Measurements from ENCODE around the gene CALU. TPM values are rescaled to one million over a fixed set of nuclear protein-coding genes. Genes with fewer than 3 reads are reported as not detected.

Gene CALU
- polyA plus RNA-seq, 1 donor (not counting 4 experiments of a cell fraction or from before 2014, with no cell fraction given) = 155 TPM

DNA sequence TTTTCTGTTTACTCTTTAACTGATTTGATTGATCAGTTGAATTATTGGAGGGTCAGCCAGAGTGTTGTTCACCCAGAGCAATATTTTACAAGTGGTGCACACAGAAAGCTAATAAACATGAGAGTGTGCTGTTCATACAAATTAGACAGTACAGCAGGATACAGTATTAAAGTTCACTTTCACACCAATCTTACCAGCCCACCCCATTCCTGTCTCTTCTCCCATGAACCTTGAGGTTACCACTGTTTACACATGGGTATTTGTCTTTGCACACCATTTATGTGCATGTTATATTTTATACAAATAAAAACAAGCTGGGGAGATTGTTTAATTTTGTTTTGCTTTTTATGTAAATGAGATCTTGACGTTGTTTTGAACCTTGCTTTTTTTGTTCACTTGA lies 6.5 kb downstream of the CALU start:
- H3K36me3 ChIP-seq (ENCODE audit: control insufficient read depth in 2 of 2, extremely low read depth in 1 of 2, insufficient read depth in 2 of 2, low read length in 2 of 2) = peaks cover 8 to 29% of the 10 kb centered on the region in 2 experiments
- dilution Hi-C loops (cut with MboI; ENCODE audit: extremely low pct_ligation_motif_present, low sequenced_read_pairs) = no loop called here
- H3K27ac ChIP-seq (ENCODE audit: control insufficient read depth, insufficient read depth, low read length) = no peak overlapping the region
- FAIRE-seq = peak; percentile 26
- H3K27me3 ChIP-seq (ENCODE audit: control insufficient read depth, extremely low read depth, insufficient read depth, low read length) = no peaks in the 10 kb centered on the region
- no peaks in the 10 kb centered on the region for H3K9me3 ChIP-seq (ENCODE audit: control insufficient read depth, low read depth, low read length)
- no peaks in the 10 kb centered on the region for H3K9me1 ChIP-seq (ENCODE audit: control insufficient read depth, extremely low read depth, insufficient read depth, low read length)
- DNase-seq (ENCODE audit: low read depth, low spot score) = no peak
- H4K20me1 ChIP-seq (ENCODE audit: control insufficient read depth, extremely low read depth, insufficient read depth, low read length) = peaks cover 51% of the 10 kb centered on the region
- no peak overlapping the region for H2AFZ ChIP-seq (ENCODE audit: control insufficient read depth, low read length)
- no peak for TF ChIP-seq EZH2 (IDR thresholded peaks at IDR 0.05; ENCODE audit: low read length)
- TF ChIP-seq, protein P1, sequence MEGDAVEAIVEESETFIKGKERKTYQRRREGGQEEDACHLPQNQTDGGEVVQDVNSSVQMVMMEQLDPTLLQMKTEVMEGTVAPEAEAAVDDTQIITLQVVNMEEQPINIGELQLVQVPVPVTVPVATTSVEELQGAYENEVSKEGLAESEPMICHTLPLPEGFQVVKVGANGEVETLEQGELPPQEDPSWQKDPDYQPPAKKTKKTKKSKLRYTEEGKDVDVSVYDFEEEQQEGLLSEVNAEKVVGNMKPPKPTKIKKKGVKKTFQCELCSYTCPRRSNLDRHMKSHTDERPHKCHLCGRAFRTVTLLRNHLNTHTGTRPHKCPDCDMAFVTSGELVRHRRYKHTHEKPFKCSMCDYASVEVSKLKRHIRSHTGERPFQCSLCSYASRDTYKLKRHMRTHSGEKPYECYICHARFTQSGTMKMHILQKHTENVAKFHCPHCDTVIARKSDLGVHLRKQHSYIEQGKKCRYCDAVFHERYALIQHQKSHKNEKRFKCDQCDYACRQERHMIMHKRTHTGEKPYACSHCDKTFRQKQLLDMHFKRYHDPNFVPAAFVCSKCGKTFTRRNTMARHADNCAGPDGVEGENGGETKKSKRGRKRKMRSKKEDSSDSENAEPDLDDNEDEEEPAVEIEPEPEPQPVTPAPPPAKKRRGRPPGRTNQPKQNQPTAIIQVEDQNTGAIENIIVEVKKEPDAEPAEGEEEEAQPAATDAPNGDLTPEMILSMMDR (optimal IDR thresholded peaks at IDR 0.05 in 1 of 3, IDR thresholded peaks at IDR 0.05 in 1 of 3, conservative IDR thresholded peaks at IDR 0.05 in 1 of 3; ENCODE audit: extremely low read depth in 1 of 3, insufficient read depth in 2 of 3, low read length in 3 of 3) = no peak
- H3K4me3 ChIP-seq (ENCODE audit: control insufficient read depth in 2 of 3, extremely low read depth in 1 of 3, insufficient read depth in 2 of 3, low read depth in 1 of 3, low read length in 3 of 3) = no peak overlapping the region
- H3K9ac ChIP-seq (ENCODE audit: control insufficient read depth, extremely low read depth, insufficient read depth, low read length) = no peak overlapping the region
- no peak overlapping the region for H3K4me2 ChIP-seq (ENCODE audit: control insufficient read depth, extremely low read depth, insufficient read depth, low read depth, low read length)
- H3K79me2 ChIP-seq (ENCODE audit: control insufficient read depth, insufficient read depth, low read length) = peaks cover 96% of the 10 kb centered on the region
- peaks cover 29% of the 10 kb centered on the region for H3K4me1 ChIP-seq (ENCODE audit: control insufficient read depth, extremely low read depth, insufficient read depth, low read length)

DNA sequence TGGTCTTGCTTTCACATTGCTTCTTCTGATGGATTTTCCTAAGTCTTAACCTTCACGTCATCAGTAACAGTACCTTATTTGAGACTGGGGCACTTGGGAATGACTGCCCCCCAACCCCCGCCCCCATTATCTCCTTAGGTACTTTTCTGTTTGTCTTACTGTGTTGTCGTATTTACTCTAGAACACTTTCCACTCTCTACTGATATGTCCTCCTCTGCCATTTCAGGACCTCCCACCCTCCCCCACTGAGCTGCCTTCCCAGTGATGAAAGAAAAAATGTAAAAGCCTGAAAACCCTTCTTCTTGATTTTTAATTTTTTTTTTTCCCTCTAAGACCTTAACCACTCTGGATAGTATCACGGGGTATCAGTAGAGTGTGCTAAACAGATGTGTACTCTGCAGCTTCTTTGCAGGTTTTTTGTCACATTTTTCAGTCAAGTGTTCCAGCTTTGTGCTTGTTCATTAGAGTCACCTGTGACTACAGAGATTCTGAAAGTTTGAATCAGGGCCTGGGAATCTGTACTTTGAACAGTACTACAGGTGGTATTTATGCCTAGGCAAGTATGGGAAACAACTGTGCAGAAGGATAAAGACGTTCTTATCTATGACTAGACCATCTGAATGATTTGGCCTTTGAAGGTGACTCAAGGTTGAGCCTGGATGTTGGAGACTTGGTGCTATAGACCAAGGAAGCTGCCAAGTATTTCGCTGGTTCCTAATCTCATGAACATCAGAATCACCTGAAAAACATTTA lies 8.3 kb downstream of the CALU start:
- TF ChIP-seq, protein P1 (optimal IDR thresholded peaks at IDR 0.05 in 1 of 3, IDR thresholded peaks at IDR 0.05 in 1 of 3, conservative IDR thresholded peaks at IDR 0.05 in 1 of 3; ENCODE audit: extremely low read depth in 1 of 3, insufficient read depth in 2 of 3, low read length in 3 of 3) = no peak
- no peak for TF ChIP-seq EZH2 (IDR thresholded peaks at IDR 0.05; ENCODE audit: low read length)
- Histone ChIP-seq H2AFZ (ENCODE audit: control insufficient read depth, low read length) (no peak overlapping the region), H3K4me3 (ENCODE audit: control insufficient read depth in 2 of 3, extremely low read depth in 1 of 3, insufficient read depth in 2 of 3, low read depth in 1 of 3, low read length in 3 of 3) (no peak overlapping the region), H3K79me2 (ENCODE audit: control insufficient read depth, insufficient read depth, low read length) (peaks cover 87% of the 10 kb centered on the region), H3K4me1 (ENCODE audit: control insufficient read depth, extremely low read depth, insufficient read depth, low read length) (peaks cover 13% of the 10 kb centered on the region), H3K9me1 (ENCODE audit: control insufficient read depth, extremely low read depth, insufficient read depth, low read length) (no peaks in the 10 kb centered on the region), H3K36me3 (ENCODE audit: control insufficient read depth in 2 of 2, extremely low read depth in 1 of 2, insufficient read depth in 2 of 2, low read length in 2 of 2) (peaks cover 14 to 32% of the 10 kb centered on the region in 2 experiments), H3K27me3 (ENCODE audit: control insufficient read depth, extremely low read depth, insufficient read depth, low read length) (no peaks in the 10 kb centered on the region), H3K9me3 (ENCODE audit: control insufficient read depth, low read depth, low read length) (no peaks in the 10 kb centered on the region), H3K27ac (ENCODE audit: control insufficient read depth, insufficient read depth, low read length) (no peak overlapping the region), H3K9ac (ENCODE audit: control insufficient read depth, extremely low read depth, insufficient read depth, low read length) (no peak overlapping the region), H4K20me1 (ENCODE audit: control insufficient read depth, extremely low read depth, insufficient read depth, low read length) (peaks cover 46% of the 10 kb centered on the region), H3K4me2 (ENCODE audit: control insufficient read depth, extremely low read depth, insufficient read depth, low read depth, low read length) (no peak overlapping the region)
- FAIRE-seq = no peak
- dilution Hi-C loops (cut with MboI; ENCODE audit: extremely low pct_ligation_motif_present, low sequenced_read_pairs) = no loop called here
- no peak for DNase-seq (ENCODE audit: low read depth, low spot score)

Data from keratinocyte (primary cell).